ENCODE data around the gene HORMAD2.

The HORMAD2 gene

DNA sequence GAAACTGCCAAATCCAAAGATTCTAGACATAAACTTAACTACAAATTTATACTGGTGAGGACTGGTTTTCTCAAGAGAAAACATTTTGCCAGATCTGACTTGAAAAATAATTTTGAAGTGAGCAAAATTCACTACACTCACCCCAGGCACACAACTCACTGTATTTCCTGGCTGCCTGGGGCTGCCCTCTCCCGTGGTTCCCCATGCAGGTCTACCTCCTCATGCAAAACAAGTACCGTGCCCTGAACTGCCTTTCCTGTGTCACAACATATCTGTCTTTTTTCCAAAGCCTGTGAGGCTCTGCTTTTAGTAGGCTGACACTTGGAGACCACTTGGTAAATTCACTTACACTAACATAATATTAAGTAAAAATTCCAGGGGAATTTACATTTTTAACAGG is 89.9 kb downstream of the HORMAD2 start:
- no peak for DNase-seq

DNA sequence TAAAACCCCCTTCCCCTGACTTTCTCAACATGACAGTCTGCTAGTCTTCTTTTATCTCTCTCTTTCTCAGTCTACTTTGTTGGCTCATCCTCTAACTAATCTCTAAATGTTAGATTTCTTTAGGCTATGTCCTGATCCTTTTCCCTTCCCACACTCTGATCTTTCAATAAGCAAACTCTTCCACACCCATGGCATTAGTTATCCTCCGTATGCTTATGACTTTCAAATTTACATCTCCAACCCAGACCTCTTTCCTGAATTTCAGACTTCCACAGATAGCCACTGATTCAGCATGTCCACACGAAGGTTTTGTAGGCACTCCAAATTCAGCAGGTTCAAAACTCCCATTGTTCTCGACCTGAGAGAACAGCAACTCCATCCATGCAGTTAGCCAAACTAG is 90.7 kb downstream of the HORMAD2 start:
- no peak for DNase-seq

DNA sequence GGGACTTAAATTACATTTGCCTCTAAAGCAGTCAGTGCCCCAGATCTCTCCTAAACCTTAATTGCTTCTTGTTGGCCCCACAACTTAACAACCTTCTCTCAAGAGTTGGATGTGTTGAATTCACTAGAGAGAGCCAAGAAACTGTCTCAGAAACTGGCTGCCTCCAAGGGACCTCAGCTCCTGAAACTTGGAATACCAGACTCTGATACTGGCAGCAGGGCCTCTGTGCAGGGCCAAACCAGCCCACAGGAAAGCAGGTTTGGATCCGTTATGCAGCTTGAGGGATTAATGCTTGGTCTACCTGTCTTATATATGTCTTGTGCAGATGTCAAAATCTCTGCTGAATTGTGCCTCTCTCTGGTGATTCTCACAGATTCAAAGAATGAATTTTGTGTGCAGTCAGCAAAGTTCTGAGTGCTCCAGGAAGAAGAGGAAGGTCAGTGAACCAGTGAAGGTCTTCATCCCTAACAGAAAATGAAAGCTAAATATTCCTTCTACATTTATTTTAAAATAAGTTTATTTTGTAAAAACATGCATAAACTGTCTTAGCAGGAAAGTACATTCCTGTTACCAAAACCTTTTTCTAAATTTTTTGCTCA is 95.5 kb downstream of the HORMAD2 start:
- DNase-seq: no peak

DNA sequence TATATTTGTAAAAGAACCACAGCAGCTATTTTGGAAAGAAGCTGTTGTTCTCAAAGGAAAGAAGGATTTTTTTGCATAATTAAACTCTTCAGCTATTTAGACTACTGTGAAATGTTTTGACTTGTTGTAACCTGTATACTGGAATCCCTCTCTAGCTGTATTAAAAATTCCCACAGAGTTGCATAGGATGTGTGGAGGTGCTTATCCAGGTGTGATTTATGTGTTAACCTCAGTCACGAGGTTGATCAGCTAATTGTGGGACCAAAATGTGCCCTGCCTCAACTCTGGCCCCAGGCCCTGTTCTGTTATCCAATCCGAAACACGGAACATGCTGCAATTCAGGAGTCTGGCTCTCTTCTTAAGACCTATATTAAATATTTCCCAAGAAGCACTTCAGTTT is 96.2 kb downstream of the HORMAD2 start:
- DNase-seq: no peak

DNA sequence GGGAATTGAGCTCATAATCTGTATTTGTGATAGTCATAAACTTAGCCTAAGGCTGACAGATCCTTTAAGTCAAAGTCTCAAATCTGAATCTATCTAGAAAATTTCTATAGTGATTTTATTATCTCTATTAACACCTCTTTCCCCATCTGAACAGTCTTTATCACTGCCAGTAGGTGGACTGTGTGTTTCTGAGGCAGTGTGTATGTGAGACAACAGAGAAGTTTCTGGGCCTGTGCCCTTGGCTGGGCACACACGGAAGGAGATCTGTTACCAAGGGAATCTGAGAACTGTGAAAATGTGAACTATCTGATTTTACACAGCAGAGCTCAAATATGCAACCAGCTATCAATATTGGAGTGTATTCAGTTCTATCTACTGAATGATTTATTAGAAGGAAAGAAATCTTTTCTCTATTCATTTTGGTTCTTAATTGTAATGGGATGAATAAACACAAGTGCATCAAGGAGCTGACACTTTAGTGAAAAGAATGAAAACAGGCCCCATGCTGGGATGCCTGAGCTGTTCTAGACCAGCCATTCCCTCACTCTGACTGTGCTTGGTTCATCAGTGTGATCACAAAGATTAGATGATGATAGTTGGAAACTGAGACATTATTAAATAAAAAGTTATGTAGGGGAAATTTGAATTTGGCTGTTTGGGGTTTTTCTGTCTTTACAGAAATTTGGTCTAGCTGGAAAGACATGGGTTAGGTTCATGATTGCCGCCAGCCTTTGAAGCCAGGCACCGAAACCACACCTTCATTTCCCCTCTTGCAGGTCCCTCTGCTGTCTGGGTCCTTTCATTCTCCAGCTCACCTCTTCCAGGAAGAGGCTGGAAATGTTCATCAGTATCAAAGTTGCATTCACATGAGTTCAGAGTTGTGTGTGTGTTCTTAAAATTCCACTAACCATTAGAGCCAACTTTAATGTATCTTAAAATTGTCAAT is 98.2 kb downstream of the HORMAD2 start:
- DNase-seq: peak; percentile 15

DNA sequence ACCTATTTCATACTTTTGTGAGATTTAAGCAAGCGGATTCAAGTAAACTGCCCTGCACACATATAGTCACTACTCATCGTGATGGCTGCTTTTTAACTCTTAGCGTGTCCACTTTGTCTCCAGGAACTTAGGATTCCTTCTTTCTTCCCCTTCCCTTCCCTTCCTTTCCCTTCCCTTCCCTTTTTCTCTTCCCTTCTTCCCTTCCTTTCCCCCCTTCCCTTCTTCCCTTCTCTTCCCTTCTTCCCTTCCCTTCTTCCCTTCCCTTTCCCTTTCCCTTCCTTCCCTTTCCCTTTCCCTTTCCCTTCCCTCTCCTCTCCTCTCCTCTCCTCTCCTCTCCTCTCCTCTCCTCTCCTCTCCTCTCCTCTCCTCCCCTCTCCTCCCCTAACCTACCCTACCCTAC is 100.4 kb downstream of the HORMAD2 start:
- DNase-seq: no peak

DNA sequence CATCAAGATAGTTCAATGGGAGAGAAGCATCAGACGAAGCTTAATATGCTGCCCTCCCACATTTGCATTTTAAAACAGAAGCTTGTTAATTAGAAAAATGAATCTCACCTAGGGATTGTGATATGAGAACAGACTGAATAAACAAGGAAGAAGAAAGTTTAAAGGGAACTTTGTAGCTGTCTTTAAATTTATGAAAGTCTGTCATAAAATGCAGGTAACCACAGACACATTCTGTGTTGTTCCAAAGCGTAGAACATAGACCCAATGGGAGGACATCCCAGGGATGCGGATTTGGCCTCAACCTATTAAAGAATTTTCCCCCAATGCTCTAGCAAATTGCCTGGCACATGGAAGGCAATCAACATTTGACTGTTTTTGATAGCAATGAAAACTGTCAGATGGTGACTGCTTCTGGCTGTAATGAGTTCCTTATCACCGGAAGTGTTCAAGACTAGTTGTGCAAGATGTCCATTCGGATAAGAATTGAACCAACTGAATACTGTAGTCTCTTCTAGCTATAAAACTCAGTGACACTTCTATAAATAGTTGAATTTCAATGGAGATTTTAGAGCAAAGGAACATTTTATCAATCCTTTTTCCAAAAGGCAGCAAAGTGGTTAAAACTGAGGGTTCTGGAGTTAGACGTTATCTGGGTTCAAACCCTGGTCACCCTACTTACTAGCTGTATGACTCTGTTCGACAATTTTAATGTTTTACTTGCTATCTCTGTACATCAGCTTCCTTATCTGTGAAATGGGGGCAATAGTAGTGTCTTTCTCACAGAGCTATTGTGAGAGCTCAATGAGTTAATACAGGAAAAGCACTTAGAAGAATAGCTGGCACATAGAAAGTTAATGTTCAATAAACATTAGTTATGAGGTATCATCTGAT is 101.4 kb downstream of the HORMAD2 start:
- DNase-seq: no peak

DNA sequence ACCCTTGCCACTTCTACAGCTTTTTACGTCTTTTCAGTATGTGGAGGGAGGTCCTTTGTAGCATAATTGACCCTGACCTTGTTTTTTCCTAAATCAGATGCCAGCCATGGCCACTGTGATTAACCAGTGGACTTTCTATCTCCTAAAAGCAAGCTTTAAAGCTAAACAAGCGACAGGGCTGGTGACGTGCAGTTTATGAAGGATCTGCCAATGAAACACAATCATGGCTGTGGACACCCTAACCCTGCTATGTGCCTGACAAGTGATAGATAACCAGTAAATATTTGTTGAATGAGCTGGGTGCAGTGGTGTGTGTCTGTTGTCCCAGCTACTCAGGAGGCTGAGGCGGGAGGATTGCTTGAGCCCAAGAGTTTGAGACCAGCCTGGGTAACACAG is 102.1 kb downstream of the HORMAD2 start:
- no peak for DNase-seq

DNA sequence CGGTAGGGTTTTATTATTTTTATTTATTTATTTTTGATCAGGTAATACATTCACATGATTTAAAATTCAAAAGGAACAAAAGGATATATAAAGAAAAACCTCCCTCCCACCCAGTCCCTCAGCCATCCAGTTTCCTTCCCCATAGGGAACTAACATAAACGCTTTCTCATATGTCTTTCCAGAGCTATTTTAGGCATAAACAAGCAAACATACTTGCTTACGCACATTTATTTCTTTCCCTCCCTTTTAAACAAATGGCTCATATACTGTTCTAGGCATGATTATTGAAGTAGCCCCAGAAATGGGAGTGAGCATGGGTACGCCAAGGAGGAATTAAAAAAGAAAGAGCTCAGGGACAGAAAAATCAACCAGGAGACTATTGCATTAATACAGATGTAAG is 102.6 kb downstream of the HORMAD2 start:
- no peak for DNase-seq

DNA sequence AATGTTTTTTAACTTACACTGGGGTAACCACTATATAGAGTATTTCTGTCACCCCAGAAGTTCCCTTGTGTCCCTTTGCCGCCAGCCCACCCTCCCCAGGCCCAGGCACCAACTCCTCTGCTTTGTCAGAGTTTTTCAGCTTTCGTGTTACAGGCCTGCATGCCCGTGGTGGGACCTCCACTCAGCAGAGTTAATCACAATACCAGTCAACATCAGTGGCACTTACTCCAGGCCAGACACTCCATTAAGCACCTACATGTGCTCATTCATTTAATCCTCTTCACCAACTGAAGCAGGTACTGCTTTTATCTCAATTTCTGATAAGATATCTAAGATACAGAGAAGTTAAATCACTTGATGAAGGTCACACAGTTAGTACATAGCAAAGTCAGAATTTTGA is 103.0 kb downstream of the HORMAD2 start:
- DNase-seq: no peak

DNA sequence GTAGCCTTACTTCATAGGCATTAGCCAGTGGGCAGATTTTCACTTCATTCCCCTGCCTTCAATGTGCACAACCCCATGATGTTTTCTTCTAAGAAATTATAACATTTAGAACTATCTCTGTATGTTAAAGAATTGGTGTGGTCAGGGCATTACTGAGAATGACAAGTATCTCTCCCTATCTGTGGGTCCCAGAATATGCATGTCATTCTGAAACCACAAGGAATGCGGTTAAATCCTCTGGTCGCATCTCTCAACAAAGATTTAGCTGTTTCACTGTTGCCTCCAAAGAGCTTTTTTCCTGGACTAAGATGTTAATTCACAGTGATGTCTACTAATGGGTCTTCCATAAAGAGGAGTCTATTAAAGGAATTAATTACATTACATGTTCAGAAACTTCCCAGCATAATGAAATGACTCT is 103.6 kb downstream of the HORMAD2 start:
- no peak for DNase-seq

DNA sequence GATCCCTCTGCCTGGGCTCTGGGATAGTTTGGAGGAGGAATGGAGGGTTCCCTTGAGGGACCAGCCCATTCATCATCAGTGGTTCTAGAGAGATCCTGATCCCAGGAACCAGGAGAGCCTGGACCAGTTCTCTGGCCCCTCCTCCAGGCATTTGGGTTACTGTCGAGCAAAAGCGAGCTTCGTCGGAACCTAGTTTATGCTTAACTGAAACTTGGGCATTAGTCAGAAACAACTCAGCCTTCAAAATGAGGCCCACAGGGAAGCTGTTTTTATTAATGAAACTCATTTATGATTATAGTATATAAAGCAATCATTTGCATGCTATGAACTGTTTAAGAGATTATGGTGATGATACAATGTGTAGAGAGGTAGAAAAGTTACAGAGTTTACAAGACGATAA is 104.9 kb downstream of the HORMAD2 start:
- DNase-seq: no peak

DNA sequence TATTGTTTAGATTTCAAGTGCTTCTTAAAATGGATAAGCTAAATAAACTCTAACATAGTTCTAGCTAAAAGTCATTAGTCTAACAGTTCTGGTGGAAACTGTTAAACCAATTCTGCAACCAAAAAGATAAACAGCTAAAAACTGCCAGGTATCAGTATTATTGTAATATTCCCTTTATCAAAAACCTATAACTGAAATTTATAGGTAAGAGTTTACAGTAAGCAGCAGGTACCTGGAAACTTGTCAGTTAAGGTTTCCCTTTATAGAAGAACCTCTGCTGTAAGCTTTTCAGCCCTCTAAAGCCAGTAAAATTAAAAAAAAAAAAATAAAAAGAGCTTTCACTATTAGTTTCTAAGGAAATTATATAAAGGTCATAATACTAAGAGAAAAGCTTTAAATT is 105.3 kb downstream of the HORMAD2 start:
- DNase-seq: no peak

DNA sequence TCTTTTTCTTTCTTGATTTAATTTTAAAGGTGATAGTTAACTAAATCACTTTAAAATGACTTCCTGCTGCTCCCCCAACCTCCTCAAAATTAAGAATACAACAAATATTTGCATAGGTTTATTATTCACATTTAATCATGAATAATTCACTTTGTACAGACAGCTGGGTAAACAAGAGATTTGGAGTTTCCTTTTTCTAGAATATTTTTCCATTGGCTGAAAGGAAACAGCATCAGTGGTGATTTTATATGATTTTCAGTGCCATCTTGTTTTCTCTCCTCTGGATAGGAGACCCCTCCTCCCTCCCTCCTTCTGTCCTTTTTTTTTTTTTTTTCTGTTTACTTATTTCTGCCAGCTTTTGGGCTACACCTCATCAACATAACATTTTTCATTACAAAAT is 105.8 kb downstream of the HORMAD2 start:
- no peak for DNase-seq

DNA sequence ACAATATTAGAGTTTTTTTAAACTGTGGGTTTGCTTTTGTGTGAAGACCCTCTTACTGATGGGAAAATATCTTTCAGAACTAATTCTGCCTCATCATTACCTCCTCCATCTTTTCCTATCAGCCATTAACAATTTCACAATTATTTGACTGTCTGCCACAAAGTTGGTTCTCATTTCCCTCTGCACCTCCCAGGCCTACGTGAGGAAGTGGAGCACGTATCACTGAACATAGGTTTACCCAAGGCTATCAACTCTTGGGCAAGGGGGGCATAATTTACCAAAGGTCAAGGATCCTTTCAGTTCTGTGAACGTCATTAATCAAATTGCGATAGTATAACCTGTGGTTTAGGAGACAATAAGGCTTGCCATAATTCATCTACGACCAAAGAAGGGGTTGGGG is 106.2 kb downstream of the HORMAD2 start:
- no peak for DNase-seq

DNA sequence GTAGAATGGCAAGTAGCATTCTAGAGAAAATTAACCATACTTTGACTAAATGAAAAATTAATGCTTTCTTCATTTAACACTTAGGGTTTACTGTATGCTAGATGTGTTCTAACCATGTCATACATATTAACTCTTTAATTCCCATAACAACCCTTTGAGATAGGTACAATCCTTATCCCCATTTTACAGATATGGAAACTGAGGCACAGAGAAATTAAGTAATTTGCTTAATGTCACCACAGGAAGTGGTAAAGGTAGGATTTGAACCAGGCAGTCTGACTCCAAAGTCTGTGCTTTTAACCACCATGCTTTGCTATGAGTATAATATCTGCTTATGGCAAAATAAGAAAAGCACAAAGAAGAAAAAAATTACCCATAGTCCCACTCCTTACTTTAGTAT is 106.8 kb downstream of the HORMAD2 start:
- no peak for DNase-seq

DNA sequence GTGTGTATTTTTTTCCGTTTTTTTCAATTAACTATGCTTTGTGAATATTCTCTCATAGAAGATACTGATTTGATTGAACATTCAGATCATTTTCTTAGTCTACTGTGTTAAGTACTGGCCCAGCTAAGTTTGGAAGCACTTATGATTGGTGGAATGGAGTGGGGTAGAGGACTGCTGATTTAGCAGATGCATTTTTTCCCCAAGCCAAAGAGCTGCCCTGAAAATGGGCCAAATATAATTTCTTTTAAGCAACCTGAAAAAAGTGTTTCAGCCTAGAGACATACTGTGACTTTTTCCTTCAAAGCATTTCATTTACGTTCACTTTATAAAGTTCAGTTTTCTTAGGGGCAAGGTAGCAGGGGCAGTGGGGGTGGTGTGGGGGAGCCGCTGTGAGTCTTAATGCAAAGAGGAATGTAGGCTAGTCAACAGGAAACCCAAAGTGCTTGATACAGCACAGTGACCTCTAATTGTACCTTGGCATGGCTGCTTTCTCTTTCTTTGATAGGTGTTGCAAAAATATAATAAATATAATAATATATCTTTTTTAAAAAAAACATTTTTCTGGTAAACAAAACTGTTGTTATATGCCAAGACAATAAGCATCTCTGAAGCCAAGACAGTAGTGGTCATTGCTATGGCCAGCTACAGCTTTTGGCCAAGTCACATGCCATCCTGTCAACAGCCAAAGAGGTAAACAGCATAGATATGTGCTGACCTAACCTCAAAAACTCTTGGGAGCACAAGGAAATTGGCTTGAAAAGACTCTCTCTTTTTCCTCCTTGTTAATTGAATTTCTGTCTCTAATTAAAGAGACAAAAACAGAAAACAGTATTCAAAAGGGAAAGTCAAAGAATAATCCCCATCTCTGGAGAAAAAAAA is 107.5 kb downstream of the HORMAD2 start:
- DNase-seq: no peak

DNA sequence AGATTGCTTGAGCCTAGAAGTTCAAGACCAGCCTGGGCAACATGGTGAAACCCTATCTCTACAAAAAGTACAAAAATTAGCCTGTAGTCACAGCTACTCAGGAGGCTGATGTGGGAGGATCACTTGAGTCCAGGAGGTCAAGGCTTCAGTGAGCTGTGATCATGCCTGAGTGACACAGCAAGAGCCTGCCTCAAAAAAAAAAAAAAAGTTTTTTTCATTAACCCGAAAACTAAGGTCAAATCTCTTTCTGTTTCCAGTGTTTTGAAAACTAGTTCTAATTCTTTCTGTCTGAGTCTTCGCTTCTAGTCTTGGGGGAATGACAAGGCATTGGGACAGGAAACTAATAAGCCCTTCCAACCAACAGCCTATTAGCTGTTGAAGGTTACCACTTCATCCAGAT is 108.6 kb downstream of the HORMAD2 start:
- DNase-seq: no peak

DNA sequence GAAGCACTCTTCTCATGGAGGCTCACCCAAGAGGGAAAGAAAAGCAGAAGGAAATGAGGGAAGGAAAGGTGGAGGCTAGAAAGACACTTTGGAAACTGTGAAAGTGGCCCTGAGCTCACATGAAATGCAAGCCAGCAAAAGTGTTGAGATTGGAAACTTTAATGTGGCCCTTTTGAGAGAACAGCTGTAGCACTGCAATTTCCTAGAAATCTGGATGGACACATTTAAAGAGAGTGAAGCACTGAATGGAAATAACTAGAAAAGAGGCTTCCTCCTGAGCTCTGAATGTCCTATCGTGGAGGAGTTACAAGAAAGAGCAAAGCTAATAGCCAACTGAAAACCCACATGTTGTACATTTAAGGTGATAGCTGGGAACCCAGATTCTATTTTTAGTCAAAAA is 110.3 kb downstream of the HORMAD2 start:
- no peak for DNase-seq

DNA sequence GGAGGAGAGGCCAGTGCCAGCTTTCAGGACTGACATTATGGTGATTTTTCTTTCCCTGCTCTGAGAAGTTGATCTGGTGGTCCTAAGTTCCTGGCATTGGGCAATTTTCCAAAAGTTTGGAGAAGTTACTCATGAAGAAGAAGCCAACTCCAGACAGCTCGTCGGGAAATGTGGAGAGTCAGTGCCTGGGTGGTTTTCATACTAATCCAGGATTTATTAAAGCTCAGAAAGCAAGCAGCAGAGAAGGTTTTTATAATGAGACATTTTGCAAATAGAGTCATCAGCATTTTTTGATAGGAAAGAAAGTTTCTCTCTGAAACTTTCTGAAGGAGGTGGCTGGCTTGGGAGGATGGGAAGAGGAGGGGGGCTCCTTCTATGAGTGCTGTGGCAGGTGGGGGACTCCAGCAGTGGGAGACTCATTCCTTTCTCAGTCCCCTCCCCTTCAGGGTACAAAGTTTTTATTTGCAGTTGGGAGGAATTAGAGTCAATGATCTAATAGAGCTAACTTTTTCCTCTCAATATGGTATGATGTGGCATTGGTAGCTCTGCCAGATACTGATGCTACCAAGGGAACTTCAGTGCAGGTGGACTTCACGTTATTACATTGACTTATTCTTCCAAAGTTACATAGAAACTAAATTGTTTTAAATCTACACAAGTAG is 110.9 kb downstream of the HORMAD2 start:
- DNase-seq: no peak

DNA sequence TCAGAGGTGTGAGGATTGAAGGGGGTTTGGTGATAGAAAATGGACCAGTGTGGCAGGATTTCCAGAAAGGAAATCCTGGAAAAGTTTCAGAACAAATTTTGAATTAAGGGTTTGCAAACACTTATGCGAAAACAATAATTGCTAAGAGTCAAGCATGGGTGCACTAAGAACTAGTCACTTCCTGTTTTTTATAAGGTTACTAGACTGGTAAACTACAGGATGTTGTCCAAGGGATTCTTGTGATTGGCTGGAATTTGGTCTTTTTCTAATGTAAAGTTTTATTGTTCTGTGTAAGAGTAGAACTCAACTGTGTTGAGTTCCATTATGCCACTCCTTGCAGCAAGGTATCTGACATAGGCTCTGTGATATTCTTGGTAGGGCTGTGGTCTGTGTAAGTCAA is 112.2 kb downstream of the HORMAD2 start:
- DNase-seq: no peak
